H9 (cell line): ENCODE results near the gene CARD11. TPM values are rescaled to one million over a fixed set of nuclear protein-coding genes. Genes with fewer than 3 reads are reported as not detected.

ENCODE experiments used
- DNase-seq: peaks from one replicate; pipeline ENCODE4 v3.0.0-alpha.2; 2017
- H2AFZ ChIP-seq: one replicate; pipeline ENCODE4 v1.6.1; 2013; ENCODE audit warnings: mild to moderate bottlenecking, low read length, control low read depth, moderate library complexity
- H2AK5ac ChIP-seq: 2 replicates; pipeline ENCODE4 v1.6.1; 2013; ENCODE audit warnings: low read length, control low read depth, mixed read lengths; ENCODE audit not compliant: insufficient read length
- H2BK120ac ChIP-seq: one replicate; pipeline ENCODE4 v1.6.1; 2013; ENCODE audit warnings: low read depth, mild to moderate bottlenecking, low read length, control low read depth, inconsistent platforms; ENCODE audit not compliant: poor library complexity, severe bottlenecking
- H2BK12ac ChIP-seq: 2 replicates; pipeline ENCODE4 v1.6.1; 2013; ENCODE audit warnings: low read length, control low read depth, mixed read lengths, low read depth; ENCODE audit not compliant: insufficient read length
- H2BK15ac ChIP-seq: 2 replicates; pipeline ENCODE4 v1.6.1; 2013; ENCODE audit warnings: low read depth, low read length, control low read depth
- H2BK20ac ChIP-seq: one replicate; pipeline ENCODE4 v1.6.1; 2013; ENCODE audit warnings: low read depth, mild to moderate bottlenecking, low read length, control low read depth, inconsistent platforms; ENCODE audit not compliant: poor library complexity, severe bottlenecking
- H2BK5ac ChIP-seq: 2 replicates; pipeline ENCODE4 v1.6.1; 2013; ENCODE audit warnings: low read length, control low read depth, mixed read lengths; ENCODE audit not compliant: insufficient read length
- H3K14ac ChIP-seq: 2 replicates; pipeline ENCODE4 v1.6.1; 2013; ENCODE audit warnings: low read length, control low read depth; ENCODE audit not compliant: insufficient read depth
- H3K18ac ChIP-seq: 2 replicates; pipeline ENCODE4 v1.6.1; 2013; ENCODE audit warnings: low read depth, mild to moderate bottlenecking, mixed read lengths, low read length, control low read depth; ENCODE audit not compliant: insufficient read length
- H3K23ac ChIP-seq: 2 replicates; pipeline ENCODE4 v1.6.1; 2013; ENCODE audit warnings: low read length, control low read depth, mixed read lengths, low read depth; ENCODE audit not compliant: insufficient read length
- H3K23me2 ChIP-seq: 2 replicates; pipeline ENCODE4 v1.6.1; 2013; ENCODE audit warnings: low read depth, mild to moderate bottlenecking, mixed read lengths, low read length, control low read depth; ENCODE audit not compliant: insufficient read length, poor library complexity, severe bottlenecking
- H3K27ac ChIP-seq: 2 replicates; pipeline ENCODE4 v1.5.1; 2013; ENCODE audit warnings: low read length, control low read depth, mixed read lengths, low read depth; ENCODE audit not compliant: insufficient read length
- H3K27me3 ChIP-seq: 2 replicates; pipeline ENCODE4 v1.6.1; 2013; ENCODE audit warnings: low read length, control low read depth, inconsistent platforms; ENCODE audit not compliant: insufficient read depth
- H3K4ac ChIP-seq: 2 replicates; pipeline ENCODE4 v1.6.1; 2013; ENCODE audit warnings: low read depth, mild to moderate bottlenecking, control low read depth, inconsistent platforms, low read length, moderate library complexity
- H3K4me1 ChIP-seq: 2 replicates; pipeline ENCODE4 v1.6.1; 2013; ENCODE audit warnings: low read length, control low read depth, inconsistent platforms; ENCODE audit not compliant: insufficient read depth
- H3K4me2 ChIP-seq: 2 replicates; pipeline ENCODE4 v1.6.1; 2013; ENCODE audit warnings: low read length, control low read depth, mixed read lengths; ENCODE audit not compliant: insufficient read length, insufficient read depth
- H3K56ac ChIP-seq: 2 replicates; pipeline ENCODE4 v1.6.1; 2013; ENCODE audit warnings: low read depth, mild to moderate bottlenecking, mixed read lengths, low read length, control low read depth; ENCODE audit not compliant: insufficient read length
- H3K79me1 ChIP-seq: 2 replicates; pipeline ENCODE4 v1.6.1; 2013; ENCODE audit warnings: low read depth, mild to moderate bottlenecking, moderate library complexity, low read length, control low read depth, inconsistent platforms; ENCODE audit not compliant: insufficient read depth, poor library complexity, severe bottlenecking
- H3K79me2 ChIP-seq: 2 replicates; pipeline ENCODE4 v1.6.1; 2013; ENCODE audit warnings: low read length, control low read depth, inconsistent platforms; ENCODE audit not compliant: insufficient read depth
- H3K9ac ChIP-seq: 2 replicates; pipeline ENCODE4 v1.6.1; 2013; ENCODE audit warnings: low read length, control low read depth, mixed read lengths; ENCODE audit not compliant: insufficient read length; ENCODE audit errors: extremely low read depth
- H3K9me3 ChIP-seq: one replicate; pipeline ENCODE4 v1.6.1; 2013; ENCODE audit warnings: low read depth, low read length, inconsistent platforms; ENCODE audit not compliant: control insufficient read depth
- H3T11ph ChIP-seq: one replicate; pipeline ENCODE4 v1.6.1; 2013; ENCODE audit warnings: mild to moderate bottlenecking, low read length, control low read depth, inconsistent platforms
- H4K20me1 ChIP-seq: one replicate; pipeline ENCODE4 v1.6.1; 2013; ENCODE audit not compliant: control insufficient read depth, insufficient read length, insufficient read depth
- H4K5ac ChIP-seq: 2 replicates; pipeline ENCODE4 v1.6.1; 2013; ENCODE audit warnings: low read depth, mild to moderate bottlenecking, mixed read lengths, low read length, control low read depth; ENCODE audit not compliant: insufficient read length
- H4K8ac ChIP-seq: replicated peaks from 2 replicates; pipeline ENCODE4 v1.6.1; 2013; ENCODE audit warnings: low read length, control low read depth, mixed read lengths, low read depth; ENCODE audit not compliant: insufficient read length
- H4K91ac ChIP-seq: 2 replicates; pipeline ENCODE4 v1.6.1; 2013; ENCODE audit warnings: low read depth, mild to moderate bottlenecking, moderate library complexity, mixed read lengths, low read length, control low read depth; ENCODE audit not compliant: insufficient read length
- H3K27ac Mint-ChIP-seq, 3 experiments: 2 replicates in 2 of 3; 3 replicates in 1 of 3; pipeline ENCODE4 v1.8.0; 2020 to 2021; ENCODE audit warnings: mixed read lengths in 3 of 3, mild to moderate bottlenecking in 1 of 3, moderate library complexity in 1 of 3
- H3K27me3 Mint-ChIP-seq: 2 replicates; pipeline ENCODE4 v1.8.0; 2021; ENCODE audit warnings: low read depth, mild to moderate bottlenecking, moderate library complexity, mixed read lengths
- H3K36me3 Mint-ChIP-seq, 3 experiments: 2 replicates in 2 of 3; 3 replicates in 1 of 3; pipeline ENCODE4 v1.8.0; 2020 to 2021; ENCODE audit warnings: low read depth in 3 of 3, mixed read lengths in 3 of 3; ENCODE audit not compliant: insufficient read depth in 1 of 3
- H3K4me1 Mint-ChIP-seq, 2 experiments: 2 replicates each; pipeline ENCODE4 v1.8.0; 2020; ENCODE audit warnings: mixed read lengths in 2 of 2
- H3K4me3 Mint-ChIP-seq, 2 experiments: 2 replicates in 1 of 2; 3 replicates in 1 of 2; pipeline ENCODE4 v1.8.0; 2020 to 2021; ENCODE audit warnings: mild to moderate bottlenecking in 2 of 2, mixed read lengths in 2 of 2, moderate library complexity in 1 of 2
- H3K9me3 Mint-ChIP-seq, 2 experiments: 2 replicates in 1 of 2; 3 replicates in 1 of 2; pipeline ENCODE4 v1.8.0; 2020; ENCODE audit warnings: mild to moderate bottlenecking in 2 of 2, mixed read lengths in 2 of 2, moderate library complexity in 1 of 2
- WGBS: extraction: QIAGEN DNeasy Blood & Tissue Kit; methylation state at CpG from one replicate; pipeline ENCODE4 v1.1.7; 2013; ENCODE audit warnings: missing lambda C conversion rate, low lambda C conversion rate, mixed read lengths; ENCODE audit not compliant: insufficient read length; ENCODE audit errors: extremely low coverage; 5-methylcytosine and 5-hydroxymethylcytosine counted together
- total RNA-seq: library from RNA; stranded (reverse); gene quantifications from 2 replicates; pipeline ENCODE4 v1.2.1, GENCODE V29; 2021
- TF ChIP-seq, protein P1 (sequence below): fragments of 200-600 bp; sonication (generic); conservative IDR thresholded peaks from 3 replicates; pipeline ENCODE4 v1.8.0; 2021; ENCODE audit warnings: antibody characterized with exemption, mild to moderate bottlenecking

CARD11 gene
- total RNA-seq, 1 experiment from 2014 or later: 20.0 TPM

DNA sequence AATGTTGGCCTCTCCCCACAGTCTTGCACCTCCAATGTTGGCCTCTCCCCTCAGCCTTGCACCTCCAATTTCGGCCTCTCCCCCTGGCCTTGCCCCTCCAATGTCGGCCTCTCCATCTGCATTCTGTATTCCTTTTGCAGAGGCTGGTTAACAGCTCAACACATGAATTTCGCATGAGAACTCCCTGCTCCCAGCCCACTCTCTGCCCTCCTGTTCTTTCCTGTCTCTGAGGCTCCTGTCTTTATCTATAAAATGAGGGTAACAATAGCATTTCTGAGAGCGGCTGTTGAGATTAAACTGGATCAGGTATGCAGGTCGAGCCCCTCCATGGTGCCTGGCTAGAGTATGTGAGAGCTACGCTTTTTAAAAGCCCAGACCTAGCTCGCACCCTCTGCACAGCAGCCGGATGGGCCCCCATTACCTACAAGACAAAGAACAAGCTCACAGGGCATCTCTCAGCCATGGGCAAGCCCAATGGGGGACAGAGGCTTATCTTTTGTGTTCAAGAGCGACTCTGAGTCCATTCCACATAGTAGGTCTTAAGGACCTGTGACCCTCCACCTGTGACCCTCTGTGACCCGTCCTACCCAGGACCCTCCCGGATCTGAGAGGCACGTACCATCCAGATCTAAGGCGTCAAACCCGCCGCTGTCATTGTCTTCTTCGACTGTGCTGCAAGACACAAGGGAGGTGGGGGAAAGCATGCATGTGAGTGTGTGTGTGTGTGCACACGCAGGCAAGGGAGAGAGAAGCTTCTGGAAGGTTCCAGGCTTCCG is 117.4 kb downstream of the CARD11 start:
- no peaks in the 10 kb centered on the region for H3K4me1 ChIP-seq
- H3K56ac ChIP-seq: no peak overlapping the region
- no peak overlapping the region for H2BK20ac ChIP-seq
- no peak overlapping the region for H3T11ph ChIP-seq
- H2AFZ ChIP-seq: no peak overlapping the region
- no peaks in the 10 kb centered on the region for H3K9me3 ChIP-seq
- no peak overlapping the region for H2BK5ac ChIP-seq
- no peaks in the 10 kb centered on the region for H3K79me2 ChIP-seq
- H3K27ac ChIP-seq: no peak overlapping the region
- H2BK15ac ChIP-seq: no peak overlapping the region
- H3K18ac ChIP-seq: no peak overlapping the region
- H3K4ac ChIP-seq: no peak overlapping the region
- TF ChIP-seq, protein P1, sequence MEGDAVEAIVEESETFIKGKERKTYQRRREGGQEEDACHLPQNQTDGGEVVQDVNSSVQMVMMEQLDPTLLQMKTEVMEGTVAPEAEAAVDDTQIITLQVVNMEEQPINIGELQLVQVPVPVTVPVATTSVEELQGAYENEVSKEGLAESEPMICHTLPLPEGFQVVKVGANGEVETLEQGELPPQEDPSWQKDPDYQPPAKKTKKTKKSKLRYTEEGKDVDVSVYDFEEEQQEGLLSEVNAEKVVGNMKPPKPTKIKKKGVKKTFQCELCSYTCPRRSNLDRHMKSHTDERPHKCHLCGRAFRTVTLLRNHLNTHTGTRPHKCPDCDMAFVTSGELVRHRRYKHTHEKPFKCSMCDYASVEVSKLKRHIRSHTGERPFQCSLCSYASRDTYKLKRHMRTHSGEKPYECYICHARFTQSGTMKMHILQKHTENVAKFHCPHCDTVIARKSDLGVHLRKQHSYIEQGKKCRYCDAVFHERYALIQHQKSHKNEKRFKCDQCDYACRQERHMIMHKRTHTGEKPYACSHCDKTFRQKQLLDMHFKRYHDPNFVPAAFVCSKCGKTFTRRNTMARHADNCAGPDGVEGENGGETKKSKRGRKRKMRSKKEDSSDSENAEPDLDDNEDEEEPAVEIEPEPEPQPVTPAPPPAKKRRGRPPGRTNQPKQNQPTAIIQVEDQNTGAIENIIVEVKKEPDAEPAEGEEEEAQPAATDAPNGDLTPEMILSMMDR: no peak
- no peaks in the 10 kb centered on the region for H3K79me1 ChIP-seq
- H3K27me3 ChIP-seq: no peaks in the 10 kb centered on the region
- H3K23me2 ChIP-seq: no peaks in the 10 kb centered on the region
- Mint-ChIP-seq H3K27me3 (no peaks in the 10 kb centered on the region), H3K4me3 (no peak overlapping the region), H3K36me3 (peaks cover 0 to 5% (median 0%) of the 10 kb centered on the region in 3 experiments; a peak in 2 of 7 replicates), H3K27ac (peak overlapping the region; percentile 42 to 88 (median 69); a peak in 5 of 7 replicates), H3K9me3 (no peaks in the 10 kb centered on the region), H3K4me1 (peaks cover 0 to 7% of the 10 kb centered on the region in 2 experiments; a peak in 2 of 4 replicates)
- no peak overlapping the region for H4K8ac ChIP-seq
- no peak overlapping the region for H4K5ac ChIP-seq
- H2AK5ac ChIP-seq: no peak overlapping the region
- no peak overlapping the region for H3K9ac ChIP-seq
- H2BK120ac ChIP-seq: no peak overlapping the region
- no peaks in the 10 kb centered on the region for H4K20me1 ChIP-seq
- H3K23ac ChIP-seq: no peak overlapping the region
- no CpG with 5 or more reads among the region's 18 CpGs for WGBS
- H4K91ac ChIP-seq: no peak overlapping the region
- H3K4me2 ChIP-seq: no peak overlapping the region
- no peak overlapping the region for H2BK12ac ChIP-seq
- peak; percentile 14 for DNase-seq
- H3K14ac ChIP-seq: no peak overlapping the region; the same call in 1 of the 2 replicates
